Tibial nerve (tissue), 4 donors: ENCODE measurements around the gene FMO3. TPM values are rescaled to one million over a fixed set of nuclear protein-coding genes. Genes with fewer than 3 reads are reported as not detected.

Experiments
- DNase-seq, 2 donors: peaks; one replicate each; pipeline ENCODE4 v3.0.0-alpha.2; 2019; ENCODE audit warnings: low spot score in 2 of 2
- H3K27ac ChIP-seq, 4 donors: fragments of 200-600 bp; sonication (generic) in 3 of 4; one replicate each; pipeline ENCODE4 v1.5.1; 2017 to 2019; ENCODE audit warnings: mild to moderate bottlenecking in 1 of 4
- H3K27me3 ChIP-seq, 2 donors: fragments of 200-600 bp; sonication (generic) in 1 of 2; one replicate each; pipeline versions ENCODE4 v1.5.1 to v1.6.0; 2017 to 2019
- H3K36me3 ChIP-seq, 3 donors: fragments of 200-600 bp; sonication (generic); one replicate each; pipeline ENCODE4 v1.5.1; 2018 to 2019
- H3K4me1 ChIP-seq, 4 donors: fragments of 200-600 bp; sonication (generic) in 3 of 4; one replicate each; pipeline ENCODE4 v1.5.1; 2017 to 2019
- H3K4me3 ChIP-seq, 4 donors: fragments of 200-600 bp; sonication (generic) in 3 of 4; one replicate each; pipeline ENCODE4 v1.5.1; 2017 to 2019; ENCODE audit warnings: mild to moderate bottlenecking in 1 of 4, moderate library complexity in 1 of 4
- H3K9me3 ChIP-seq, 4 donors: fragments of 200-600 bp; sonication (generic) in 3 of 4; one replicate each; pipeline ENCODE4 v1.5.1; 2017 to 2019
- CTCF ChIP-seq, 5 experiments: fragments of 200-600 bp in 3 of 5; fragments of 450-650 bp in 2 of 5; sonication (generic) in 3 of 5; IDR thresholded peaks; one replicate each; pipeline ENCODE4 v1.5.1; 2016 to 2019; ENCODE audit warnings: antibody characterized with exemption in 5 of 5, mild to moderate bottlenecking in 3 of 5, moderate library complexity in 2 of 5
- EP300 ChIP-seq, 2 donors: sonication (generic); formaldehyde crosslinking; IDR thresholded peaks; one replicate each; pipeline ENCODE4 v1.6.1; 2017; ENCODE audit warnings: antibody characterized with exemption in 2 of 2, mild to moderate bottlenecking in 1 of 2
- POLR2A ChIP-seq, 2 donors: fragments of 450-650 bp; IDR thresholded peaks; one replicate each; pipeline ENCODE4 v1.6.1; 2017; ENCODE audit warnings: antibody characterized with exemption in 2 of 2, mild to moderate bottlenecking in 2 of 2, moderate library complexity in 2 of 2
- WGBS, 2 donors: methylation state at CpG; one replicate each; pipeline ENCODE4 v1.1.5; 2018; 5-methylcytosine and 5-hydroxymethylcytosine counted together
- total RNA-seq, 4 donors: library from RNA; depleted of rRNA; stranded (reverse); fragments of >200 nt; gene quantifications; one replicate each; pipeline ENCODE4 v1.1.0, GENCODE V29; 2016

The FMO3 gene
- total RNA-seq, 4 donors from 2014 or later, result 1.8 to 4.8 (median 3.1) TPM

- Histone ChIP-seq H3K36me3 (no peaks in the 10 kb centered on the region), H3K4me1 (peaks cover 0 to 30% (median 5%) of the 10 kb centered on the region in 4 donors), H3K27me3 (no peaks in the 10 kb centered on the region), H3K9me3 (peaks cover 0 to 7% (median 0%) of the 10 kb centered on the region in 4 donors), H3K4me3 (no peak overlapping the region), H3K27ac (peak overlapping the region in 2 of 4 donors; percentile 16 to 49)
- no peak for DNase-seq
- TF ChIP-seq CTCF (IDR thresholded peaks at IDR 0.05) (no peak), EP300 (IDR thresholded peaks at IDR 0.05) (no peak), POLR2A (IDR thresholded peaks at IDR 0.05) (no peak)
- WGBS, 2 donors, result 52 to 53% methylated on average over 2 of the region's 2 CpGs
These were observed 36.8 kb downstream of the FMO3 start for GRCh38 chr1:171127501-171127900.

GRCh38 chr1:171128463-171128862, 37.8 kb downstream of the FMO3 start:
- peaks cover 0 to 22% (median 5%) of the 10 kb centered on the region in 4 donors for H3K4me1 ChIP-seq
- H3K27ac ChIP-seq, result peak overlapping the region in 1 of 4 donors; percentile 49
- TF ChIP-seq EP300 (IDR thresholded peaks at IDR 0.05), result no peak
- no peak for TF ChIP-seq CTCF (IDR thresholded peaks at IDR 0.05)
- TF ChIP-seq POLR2A (IDR thresholded peaks at IDR 0.05), result no peak
- H3K9me3 ChIP-seq, result peaks cover 0 to 7% (median 0%) of the 10 kb centered on the region in 4 donors
- DNase-seq, result no peak
- no peaks in the 10 kb centered on the region for H3K36me3 ChIP-seq
- H3K4me3 ChIP-seq, result no peak overlapping the region
- no peaks in the 10 kb centered on the region for H3K27me3 ChIP-seq

- H3K27ac ChIP-seq, result no peak overlapping the region
- no peaks in the 10 kb centered on the region for H3K27me3 ChIP-seq
- TF ChIP-seq EP300 (IDR thresholded peaks at IDR 0.05) (no peak), POLR2A (IDR thresholded peaks at IDR 0.05) (no peak), CTCF (IDR thresholded peaks at IDR 0.05) (no peak)
- H3K4me3 ChIP-seq, result no peak overlapping the region
- no peaks in the 10 kb centered on the region for H3K9me3 ChIP-seq
- 74 to 77% methylated on average over 3 of the region's 3 CpGs for WGBS, 2 donors
- no peak for DNase-seq
- H3K4me1 ChIP-seq, result peaks cover 0 to 12% (median 0%) of the 10 kb centered on the region in 4 donors
- H3K36me3 ChIP-seq, result no peaks in the 10 kb centered on the region
These were observed 43.7 kb downstream of the FMO3 start for GRCh38 chr1:171134204-171134923.

GRCh38 chr1:171137580-171137979, 46.9 kb downstream of the FMO3 start:
- TF ChIP-seq EP300 (IDR thresholded peaks at IDR 0.05) (no peak), CTCF (IDR thresholded peaks at IDR 0.05) (no peak), POLR2A (IDR thresholded peaks at IDR 0.05) (no peak)
- DNase-seq, result no peak
- peaks cover 0 to 44% (median 9%) of the 10 kb centered on the region in 4 donors for H3K4me1 ChIP-seq
- no peaks in the 10 kb centered on the region for H3K36me3 ChIP-seq
- H3K27ac ChIP-seq, result no peak overlapping the region
- H3K4me3 ChIP-seq, result no peak overlapping the region
- WGBS, 2 donors, result 57 to 62% methylated on average over 2 of the region's 2 CpGs
- no peaks in the 10 kb centered on the region for H3K27me3 ChIP-seq
- H3K9me3 ChIP-seq, result no peaks in the 10 kb centered on the region

GRCh38 chr1:171138980-171139379, 48.3 kb downstream of the FMO3 start:
- Histone ChIP-seq H3K4me1 (peaks cover 0 to 57% (median 16%) of the 10 kb centered on the region in 4 donors), H3K27me3 (no peaks in the 10 kb centered on the region), H3K27ac (peak overlapping the region in 2 of 4 donors; percentile 88), H3K4me3 (no peak overlapping the region), H3K36me3 (no peaks in the 10 kb centered on the region), H3K9me3 (no peaks in the 10 kb centered on the region)
- no peak for DNase-seq
- TF ChIP-seq CTCF (IDR thresholded peaks at IDR 0.05) (no peak), POLR2A (IDR thresholded peaks at IDR 0.05) (no peak), EP300 (IDR thresholded peaks at IDR 0.05) (no peak)
- 57 to 63% methylated on average over 2 of the region's 2 CpGs for WGBS, 2 donors
